ENCODE data around the gene NTSR2. TPM values are rescaled to one million over a fixed set of nuclear protein-coding genes. Genes with fewer than 3 reads are reported as not detected.

NTSR2 gene
- total and polyA plus RNA-seq, 10 of the 15 experiments (the other 5 are each of a cell fraction or from before 2014, with no cell fraction given), result not detected

- ChIA-PET POLR2A (no interaction called here), SMC1A (ENCODE audit: uncharacterized antibody, unreplicated experiment) (no interaction called here), CTCF (no interaction called here), RAD21 (ENCODE audit: unreplicated experiment) (no interaction called here)
- intact Hi-C loops (cut with micrococcal nuclease; ENCODE audit: unreplicated experiment), result no loop called here
- H2AFZ ChIP-seq (ENCODE audit: control insufficient read depth, low read depth, low read length), result no peak overlapping the region
- no peaks in the 10 kb centered on the region; a peak in 3 of 4 replicates for H3K27me3 ChIP-seq (replicated peaks in 1 of 2; ENCODE audit: control insufficient read depth in 2 of 2, insufficient read depth in 2 of 2, low read length in 1 of 2)
- H3K79me2 ChIP-seq (ENCODE audit: control insufficient read depth, insufficient read depth, low read length), result no peaks in the 10 kb centered on the region
- FAIRE-seq (no peak), ATAC-seq (no peak), DNase-seq (ENCODE audit: low read depth, low spot score) (no peak)
- no peak overlapping the region for H3K4me2 ChIP-seq (ENCODE audit: control insufficient read depth, insufficient read depth)
- WGBS (ENCODE audit: insufficient coverage, insufficient replicate concordance, low lambda C conversion rate, missing lambda C conversion rate), result 35% methylated on average over 7 of the region's 7 CpGs
- no peaks in the 10 kb centered on the region; the same call in 2 of the 3 replicates for H3K9me3 ChIP-seq (replicated peaks; ENCODE audit: control insufficient read depth, insufficient read depth, low read length)
- H3K36me3 ChIP-seq (ENCODE audit: control insufficient read depth in 2 of 2, insufficient read depth in 2 of 2, low read length in 1 of 2), result no peaks in the 10 kb centered on the region
- H3K27ac ChIP-seq (ENCODE audit: control insufficient read depth, insufficient read depth), result no peak overlapping the region
- H4K20me1 ChIP-seq (ENCODE audit: control insufficient read depth, insufficient read depth), result no peaks in the 10 kb centered on the region
- no TSS peak for BruUV-seq (replicated peaks)
- no peaks in the 10 kb centered on the region for H3K4me1 ChIP-seq (ENCODE audit: control insufficient read depth, insufficient read depth, low read length)
- H3K9ac ChIP-seq (ENCODE audit: control insufficient read depth, insufficient read depth, low read length), result no peak overlapping the region
- H3K4me3 ChIP-seq, result no peak overlapping the region
- TF ChIP-seq IKZF1 (conservative IDR thresholded peaks at IDR 0.05), result no peak
- no peak for TF ChIP-seq MLLT1 (IDR thresholded peaks at IDR 0.05)
- no peak for TF ChIP-seq MEF2B (IDR thresholded peaks at IDR 0.05; ENCODE audit: partially characterized antibody, poor library complexity, severe bottlenecking)
- no peak for TF ChIP-seq PRDM15 (CRISPR knock-in tag; IDR thresholded peaks at IDR 0.05)
- no peak for TF ChIP-seq CBX3 (IDR thresholded peaks at IDR 0.05; ENCODE audit: borderline replicate concordance, low read depth)
- no peak for TF ChIP-seq SKIL (IDR thresholded peaks at IDR 0.05; ENCODE audit: low read depth, poor library complexity, severe bottlenecking)
- no peak for TF ChIP-seq RCOR1 (conservative IDR thresholded peaks at IDR 0.05; ENCODE audit: low read depth, low read length)
- no peak for TF ChIP-seq SPI1 (IDR thresholded peaks at IDR 0.05; ENCODE audit: borderline replicate concordance, insufficient read depth, low read depth, low read length)
- no peak for TF ChIP-seq PML (IDR thresholded peaks at IDR 0.05; ENCODE audit: low read length)
- TF ChIP-seq PBX3 (IDR thresholded peaks at IDR 0.05; ENCODE audit: insufficient replicate concordance, low read depth, low read length), result no peak
- no peak for TF ChIP-seq SUZ12 (IDR thresholded peaks at IDR 0.05; ENCODE audit: unreplicated experiment)
- in situ Hi-C loops (cut with MboI), result no loop called here
These were observed 22.0 kb downstream of the NTSR2 start for GRCh38 chr2:11647834-11648600.
